Measurements from ENCODE around the gene STK11. TPM values are rescaled to one million over a fixed set of nuclear protein-coding genes. Genes with fewer than 3 reads are reported as not detected.

STK11 gene
- polyA plus RNA-seq, 1 donor, result 50.5 TPM

GRCh38 chr19:1260749-1261537 is 55.4 kb downstream of the STK11 start:
- peak; percentile 92 for DNase-seq (ENCODE audit: low read depth)

GRCh38 chr19:1261538-1261797 is 55.9 kb downstream of the STK11 start:
- DNase-seq (ENCODE audit: low read depth), result no peak

GRCh38 chr19:1261798-1262622 is 56.4 kb downstream of the STK11 start:
- DNase-seq (ENCODE audit: low read depth), result no peak

- DNase-seq (ENCODE audit: low read depth), result no peak
These were observed 57.1 kb downstream of the STK11 start for GRCh38 chr19:1262623-1263123.

- DNase-seq (ENCODE audit: low read depth), result no peak
These were observed 57.6 kb downstream of the STK11 start for GRCh38 chr19:1263188-1263587.

- no peak for DNase-seq (ENCODE audit: low read depth)
These were observed 59.4 kb downstream of the STK11 start for GRCh38 chr19:1264801-1265614.

GRCh38 chr19:1265615-1266128 is 60.1 kb downstream of the STK11 start:
- no peak for DNase-seq (ENCODE audit: low read depth)

- DNase-seq (ENCODE audit: low read depth), result no peak
These were observed 60.7 kb downstream of the STK11 start for GRCh38 chr19:1266129-1266915.

- no peak for DNase-seq (ENCODE audit: low read depth)
These were observed 61.4 kb downstream of the STK11 start for GRCh38 chr19:1266916-1267476.

GRCh38 chr19:1267477-1268225 is 62.1 kb downstream of the STK11 start:
- no peak for DNase-seq (ENCODE audit: low read depth)

GRCh38 chr19:1268226-1269064 is 62.9 kb downstream of the STK11 start:
- no peak for DNase-seq (ENCODE audit: low read depth)

GRCh38 chr19:1269065-1269477 is 63.5 kb downstream of the STK11 start, which contains the start of gene CIRBP:
Gene CIRBP, plus strand, starts transcription at chr19:1269332. Its CDS starts 1,602 bp downstream, at chr19:1270934.
- DNase-seq (ENCODE audit: low read depth), result peak; percentile 93

- DNase-seq (ENCODE audit: low read depth), result peak; percentile 60
These were observed 64.1 kb downstream of the STK11 start for GRCh38 chr19:1269478-1270212.

GRCh38 chr19:1270213-1270853 is 64.8 kb downstream of the STK11 start:
- DNase-seq (ENCODE audit: low read depth), result no peak

GRCh38 chr19:1270854-1271527 is 65.4 kb downstream of the STK11 start:
- DNase-seq (ENCODE audit: low read depth), result no peak

- DNase-seq (ENCODE audit: low read depth), result no peak
These were observed 66.2 kb downstream of the STK11 start for GRCh38 chr19:1271528-1272422.
